HG03439 (cell line): ENCODE measurements around the gene THSD7B.

ENCODE experiments used
- ATAC-seq: cut with Tn5 transposase; IDR thresholded peaks from one replicate; pipeline ENCODE4 v1.9.1; 2021; ENCODE audit warnings: mild to moderate bottlenecking, moderate library complexity; ENCODE audit not compliant: unreplicated experiment

THSD7B gene

DNA sequence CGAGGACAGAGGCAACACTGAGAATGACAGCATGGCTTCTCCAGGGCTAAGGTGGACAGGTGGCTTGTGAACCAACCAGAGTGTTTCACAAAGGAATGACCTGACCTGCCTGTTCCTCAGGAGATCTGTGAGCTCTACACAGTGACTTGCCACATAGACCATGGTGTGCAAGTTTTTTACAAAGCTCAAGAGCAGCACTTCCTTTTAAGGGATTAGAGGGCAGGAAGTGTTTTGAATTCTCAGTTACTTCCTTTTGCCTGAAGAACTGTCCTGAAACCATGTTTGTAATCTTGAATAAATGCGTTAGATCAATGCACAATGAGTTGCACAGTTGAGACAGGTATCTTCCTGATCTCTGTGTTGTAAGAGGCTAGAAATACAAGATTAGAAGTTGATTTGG lies 421.9 kb downstream of the THSD7B start:
- ATAC-seq: no peak

DNA sequence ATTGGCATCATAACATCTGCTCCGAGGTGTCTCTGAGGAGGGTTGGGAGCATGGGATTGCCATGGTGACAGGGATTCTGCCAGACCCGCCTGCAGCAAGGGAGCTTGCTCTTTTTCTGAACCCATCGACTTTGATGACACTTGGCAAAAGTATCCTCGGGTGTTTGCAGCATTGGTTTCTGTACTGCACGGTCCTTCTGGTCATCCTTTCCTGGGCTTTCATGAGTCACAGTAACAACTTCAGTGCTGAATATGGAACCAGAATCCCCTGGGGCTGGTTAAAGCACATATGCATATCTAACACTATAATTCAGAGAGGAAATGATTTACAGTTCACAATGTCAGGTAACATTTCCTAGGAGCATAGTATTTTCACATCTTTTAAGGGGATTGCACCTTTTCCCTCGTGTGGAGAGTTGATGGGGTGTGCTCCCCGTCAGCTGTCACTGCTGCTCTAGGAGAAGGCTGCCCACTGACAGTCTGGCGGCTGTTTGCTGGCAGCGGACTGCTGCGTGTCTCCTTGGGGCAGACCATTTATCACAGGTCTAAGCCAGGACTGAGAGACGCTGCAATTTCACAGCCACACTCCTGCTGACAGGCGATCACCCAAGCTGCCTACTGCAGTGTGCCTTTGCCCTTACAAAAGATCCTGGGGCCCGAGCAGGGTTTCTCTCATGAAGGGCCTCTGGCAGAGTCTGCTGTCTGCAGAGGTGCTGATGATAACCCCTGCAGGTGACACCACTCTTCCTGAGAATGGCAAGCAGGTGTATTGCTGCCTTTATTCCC lies 425.3 kb downstream of the THSD7B start:
- no peak for ATAC-seq

DNA sequence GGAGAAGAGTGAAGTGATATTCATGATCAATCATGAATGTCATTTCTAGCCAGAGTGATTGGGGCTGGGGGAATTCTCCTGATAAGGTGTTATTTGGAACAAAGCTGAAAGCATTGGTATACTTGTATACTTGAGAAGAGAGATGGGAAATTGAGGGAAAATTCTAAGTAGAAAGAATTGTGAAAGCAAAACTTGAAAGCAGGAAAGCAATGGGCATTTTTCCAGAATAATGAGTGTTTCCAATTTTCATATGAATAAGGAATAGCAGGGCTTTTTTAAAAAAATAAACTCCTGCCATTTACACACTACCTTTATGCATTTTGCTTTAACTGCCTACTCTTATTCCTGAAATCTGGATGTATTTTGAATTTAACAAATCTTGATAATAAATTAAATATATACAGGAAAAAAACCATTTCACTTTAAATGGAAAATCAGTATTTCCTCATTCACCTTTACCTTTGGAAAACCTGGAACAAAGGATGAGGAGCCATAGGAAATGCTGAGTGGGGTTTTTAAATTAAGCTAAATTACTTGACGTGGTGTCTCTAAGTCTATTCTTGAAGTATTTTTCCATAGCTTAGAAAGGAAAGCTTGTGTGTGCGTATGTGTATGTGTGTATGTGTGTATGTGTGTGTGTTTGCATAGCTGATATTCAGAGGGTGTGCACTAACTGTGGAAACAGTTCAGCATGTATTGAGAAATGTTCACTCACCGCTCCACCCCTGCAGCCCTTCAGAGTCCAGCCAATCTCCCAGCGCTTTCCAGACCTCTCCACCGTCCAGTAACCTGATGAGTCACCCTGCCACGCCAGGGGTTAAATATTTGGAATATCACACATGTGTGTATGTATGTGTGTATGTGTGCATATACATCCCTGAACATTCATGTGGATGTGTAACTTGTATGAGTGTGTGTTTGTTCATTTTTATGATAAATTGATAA lies 427.3 kb downstream of the THSD7B start:
- no peak for ATAC-seq

DNA sequence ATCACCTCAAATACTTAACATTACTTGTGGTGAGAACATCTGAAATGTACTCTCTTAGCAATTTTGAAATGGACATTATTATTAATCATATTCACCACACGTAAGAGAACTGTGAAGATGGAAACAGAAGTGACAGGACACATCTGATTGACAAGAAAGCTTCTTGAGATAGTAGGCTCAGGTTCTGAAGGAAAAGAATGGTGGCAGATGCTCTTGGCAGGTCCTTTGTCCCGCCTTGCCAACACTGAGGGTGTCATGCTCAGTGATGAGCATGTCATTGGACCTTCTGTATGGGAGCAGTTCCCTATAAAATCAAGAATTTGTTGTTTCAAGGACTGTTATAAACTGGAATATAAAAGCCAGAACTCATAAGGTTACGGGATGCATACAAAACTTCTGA lies 428.1 kb downstream of the THSD7B start:
- ATAC-seq: no peak

DNA sequence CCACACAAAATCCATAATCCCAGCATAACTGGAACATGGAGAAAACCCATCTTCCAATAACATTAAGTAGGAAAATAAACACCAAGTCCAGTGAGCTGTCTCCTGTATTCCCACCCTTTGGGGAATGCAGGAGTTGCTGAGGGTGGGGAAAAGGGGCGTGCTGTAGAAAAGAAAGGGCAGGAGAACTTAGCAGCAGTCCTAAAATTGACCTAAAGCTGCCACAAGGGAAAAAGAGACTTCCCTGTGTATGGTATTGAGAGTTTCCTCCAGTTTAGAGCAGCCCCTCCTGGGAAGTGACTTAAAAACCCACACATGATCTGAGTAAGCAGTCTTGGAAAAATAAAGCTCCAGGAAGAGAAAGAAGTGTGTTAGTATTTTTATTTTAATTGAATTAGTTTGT lies 428.8 kb downstream of the THSD7B start:
- ATAC-seq: no peak

DNA sequence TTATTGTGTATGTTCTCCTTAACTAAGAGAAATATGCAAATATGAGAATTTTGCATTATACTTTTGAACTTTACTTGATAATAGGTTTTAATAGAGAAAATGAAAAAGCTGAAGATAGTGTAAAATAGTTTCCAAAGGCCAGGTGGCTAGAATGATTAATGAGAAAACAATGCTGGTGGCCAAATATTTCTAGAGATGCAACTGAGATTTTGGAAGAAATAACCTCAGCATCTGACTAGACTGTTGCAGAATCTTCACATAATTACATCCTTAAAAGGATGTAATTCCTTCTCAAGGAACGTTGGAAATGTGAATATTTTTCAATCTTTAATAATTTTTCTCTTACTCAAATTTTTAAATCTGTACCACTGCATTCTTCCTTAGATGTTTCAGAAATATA lies 434.4 kb downstream of the THSD7B start:
- no peak for ATAC-seq

DNA sequence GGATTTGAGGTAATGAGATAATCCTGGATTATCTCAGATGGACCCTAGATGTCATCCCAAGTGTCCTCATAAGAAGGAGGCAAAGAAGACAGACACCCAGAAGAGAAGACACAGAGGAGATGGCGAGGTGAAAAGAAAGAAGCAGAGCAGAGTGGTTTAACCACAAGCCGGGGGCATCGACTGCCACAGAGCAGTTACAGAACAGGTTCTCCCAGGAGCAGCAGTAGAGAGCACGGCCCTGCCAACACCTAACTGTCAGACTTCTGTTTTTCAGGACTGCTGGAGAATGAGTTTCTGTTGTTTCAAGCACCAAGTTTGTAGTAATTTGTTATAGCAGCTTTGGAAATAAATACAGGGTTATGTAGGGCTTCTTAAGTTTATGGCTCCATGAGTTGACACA lies 437.0 kb downstream of the THSD7B start:
- ATAC-seq: no peak

DNA sequence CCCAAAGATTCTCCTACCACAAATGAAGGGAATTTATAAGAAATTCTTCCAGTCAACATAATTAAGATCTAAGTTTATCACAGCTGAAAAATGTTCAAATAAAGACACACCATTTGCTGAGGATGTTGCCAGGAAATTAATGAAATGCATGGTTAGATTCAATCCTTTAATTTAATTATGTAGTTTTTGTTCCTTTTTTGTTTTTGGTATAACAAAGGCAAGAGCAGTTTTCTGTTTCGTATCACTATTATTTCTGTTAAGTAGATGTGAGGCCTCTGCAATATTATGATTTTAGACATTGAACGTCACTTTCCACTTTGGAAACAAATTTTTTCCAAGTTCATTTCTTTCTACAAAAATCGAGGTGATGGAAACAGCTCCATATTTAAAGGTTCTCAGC lies 440.0 kb downstream of the THSD7B start:
- no peak for ATAC-seq

DNA sequence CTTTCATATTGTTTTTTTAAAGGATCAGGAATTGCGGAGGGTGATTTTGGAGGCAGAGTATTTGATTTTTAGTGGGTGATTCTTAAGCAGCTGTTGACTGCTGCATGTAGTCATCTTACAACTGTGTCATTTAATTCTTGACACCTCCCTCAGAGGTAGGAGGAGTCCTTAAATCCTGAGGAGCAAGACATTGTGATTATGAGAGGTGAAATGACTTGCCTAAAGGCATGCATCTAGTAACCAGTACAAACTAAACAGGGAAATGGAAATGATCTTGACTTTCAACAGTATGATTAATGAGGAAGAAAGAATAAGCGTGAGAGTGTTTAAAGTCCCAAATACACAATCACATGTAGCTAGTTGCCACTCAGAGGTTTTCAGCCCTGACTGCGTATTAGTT lies 440.7 kb downstream of the THSD7B start:
- no peak for ATAC-seq

DNA sequence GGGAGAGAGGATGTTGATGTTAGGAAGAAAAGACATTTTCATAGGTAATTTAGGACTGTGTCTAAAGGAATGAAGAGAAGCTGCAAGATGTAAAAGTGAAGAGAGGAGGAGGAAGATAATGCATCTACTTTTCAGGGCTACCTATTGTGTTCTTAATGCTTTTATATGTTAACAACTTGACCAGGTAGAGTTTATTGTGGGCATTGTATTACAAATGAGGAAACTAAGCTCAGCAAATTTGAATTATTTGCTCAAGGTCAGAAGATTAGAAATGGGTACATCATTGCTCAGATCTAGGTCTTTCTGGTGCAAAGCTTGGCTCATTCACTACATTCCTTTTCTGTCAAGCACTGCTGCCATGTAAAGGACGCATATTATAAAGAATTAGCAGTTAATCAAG lies 441.7 kb downstream of the THSD7B start:
- no peak for ATAC-seq

DNA sequence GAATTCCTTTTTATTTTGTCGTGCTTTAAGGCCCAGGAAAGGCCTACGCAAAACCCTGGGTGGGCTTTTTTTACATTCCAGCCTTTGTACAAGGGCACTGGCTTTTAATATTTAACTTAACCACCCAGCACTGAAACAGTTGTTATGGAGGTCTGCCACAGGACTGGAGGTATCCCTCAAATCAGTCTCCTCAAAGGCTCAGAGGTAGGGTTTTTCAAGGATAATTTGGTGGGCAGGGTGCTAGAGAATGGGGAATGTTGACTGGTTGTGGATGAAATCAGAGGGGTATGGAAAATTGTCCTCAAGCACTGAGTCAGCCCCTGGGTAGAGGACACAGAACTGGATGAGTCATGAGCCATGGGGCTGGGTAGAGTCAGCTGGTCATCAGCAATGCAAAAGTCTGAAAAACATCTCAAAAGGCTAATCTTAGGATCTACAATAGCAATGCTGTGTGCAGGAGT lies 443.1 kb downstream of the THSD7B start:
- no peak for ATAC-seq

DNA sequence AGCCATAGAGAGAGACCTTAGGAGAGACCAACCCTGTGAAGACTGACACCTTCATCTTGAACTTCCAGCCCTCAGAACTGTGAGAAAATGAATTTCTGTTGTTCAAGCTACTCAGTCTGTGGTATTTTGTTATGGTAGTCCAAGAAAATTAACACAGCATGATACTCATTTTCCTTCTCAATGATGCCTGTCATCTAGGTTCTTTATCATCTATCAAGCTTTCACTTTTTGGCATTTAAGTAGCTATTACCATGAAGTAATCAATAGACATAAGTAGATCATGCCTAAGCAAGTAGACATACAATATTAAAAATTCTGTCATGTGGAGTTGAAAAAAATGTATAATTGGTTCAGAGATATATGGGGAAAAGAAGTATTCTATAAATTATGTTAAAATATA lies 444.7 kb downstream of the THSD7B start:
- no peak for ATAC-seq

DNA sequence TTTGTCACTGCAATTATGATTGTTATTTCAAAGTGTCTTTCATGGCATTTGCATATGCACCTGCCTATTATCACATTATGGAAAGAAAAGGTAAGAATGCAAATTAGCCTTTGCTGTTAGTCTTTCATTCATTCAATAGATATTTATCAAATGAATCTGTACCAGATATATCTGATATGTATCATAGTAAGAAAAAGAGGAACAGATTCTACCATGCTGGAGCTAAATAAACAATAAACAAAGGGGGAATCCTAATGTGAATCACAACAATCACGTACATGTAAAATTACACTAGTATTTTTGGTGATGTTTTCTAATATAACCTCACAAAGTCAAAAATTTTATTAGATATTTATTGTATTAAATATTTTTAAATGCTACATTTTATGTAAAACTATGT lies 446.4 kb downstream of the THSD7B start:
- ATAC-seq: no peak

DNA sequence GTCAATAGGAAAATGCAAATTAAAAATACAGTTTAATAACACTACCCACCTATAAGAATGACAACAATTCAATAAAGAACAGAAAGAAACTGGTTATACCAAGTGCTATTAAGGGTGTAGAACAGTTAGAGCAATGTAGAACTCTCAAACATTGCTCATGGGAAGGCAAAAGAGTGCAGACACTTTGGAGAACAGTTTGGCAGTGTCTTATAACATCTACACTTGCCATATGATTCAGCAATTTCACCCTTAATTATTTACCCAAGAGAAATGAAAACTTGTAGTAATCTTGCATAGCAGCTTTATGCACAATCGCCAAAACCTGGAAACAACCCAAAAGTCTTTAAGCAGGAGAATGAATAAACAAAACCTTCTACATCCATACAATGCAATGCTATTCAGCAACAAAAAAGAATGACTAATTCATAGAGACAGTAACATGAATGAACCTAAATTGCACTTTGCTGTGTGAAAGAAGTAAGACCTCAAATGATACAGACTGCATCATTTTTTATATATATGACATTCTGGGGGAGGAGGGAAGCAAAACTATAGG lies 455.2 kb downstream of the THSD7B start:
- no peak for ATAC-seq

DNA sequence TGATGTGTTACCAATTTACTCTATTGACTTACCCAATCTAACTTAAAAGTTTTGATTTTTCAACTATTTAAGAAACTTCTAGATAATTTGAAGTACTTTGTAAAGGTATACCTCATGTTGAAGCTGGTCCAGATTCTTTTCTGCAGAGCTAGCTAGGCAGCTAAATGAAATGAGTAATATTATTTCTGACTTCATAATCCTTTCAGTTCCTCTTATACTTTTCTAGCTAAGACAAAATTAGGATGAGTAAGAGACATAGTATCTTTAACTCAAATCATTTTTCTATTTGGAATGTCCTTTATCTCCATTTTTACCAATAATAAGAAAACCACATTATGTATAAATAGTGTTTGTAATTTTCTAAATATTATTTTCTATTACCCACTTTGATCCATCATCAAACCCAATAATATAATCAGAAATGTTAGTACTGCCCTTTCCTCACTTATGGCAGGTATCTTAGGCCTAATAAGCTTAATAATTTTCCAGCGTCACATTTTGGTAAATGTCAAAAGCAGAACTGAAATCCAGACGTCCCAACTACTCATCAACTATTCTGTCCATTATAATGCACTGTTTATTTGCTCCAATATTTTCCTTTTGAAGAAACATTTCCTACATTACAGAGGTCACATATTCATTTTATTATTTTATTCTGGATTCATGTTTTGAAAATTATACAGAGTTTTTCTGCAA lies 456.6 kb downstream of the THSD7B start:
- no peak for ATAC-seq

DNA sequence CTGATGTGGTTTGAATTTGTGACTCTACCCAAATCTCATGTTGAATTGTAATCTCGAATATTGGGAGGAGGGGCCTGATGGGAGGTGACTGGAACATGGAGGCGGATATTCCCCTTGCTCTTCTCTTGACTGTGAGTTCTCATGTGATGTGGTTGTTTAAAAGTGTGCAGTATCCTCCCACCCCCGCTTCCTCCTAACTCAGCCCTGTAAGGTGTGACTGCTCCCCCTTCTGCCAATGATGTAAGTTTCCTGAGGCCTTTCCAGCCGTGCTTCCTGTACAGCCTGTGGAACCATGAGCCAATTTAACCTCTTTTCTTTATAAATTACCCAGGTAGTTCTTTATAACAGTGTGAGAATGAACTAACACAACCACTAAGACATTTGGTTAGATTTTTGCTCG lies 458.4 kb downstream of the THSD7B start:
- no peak for ATAC-seq

DNA sequence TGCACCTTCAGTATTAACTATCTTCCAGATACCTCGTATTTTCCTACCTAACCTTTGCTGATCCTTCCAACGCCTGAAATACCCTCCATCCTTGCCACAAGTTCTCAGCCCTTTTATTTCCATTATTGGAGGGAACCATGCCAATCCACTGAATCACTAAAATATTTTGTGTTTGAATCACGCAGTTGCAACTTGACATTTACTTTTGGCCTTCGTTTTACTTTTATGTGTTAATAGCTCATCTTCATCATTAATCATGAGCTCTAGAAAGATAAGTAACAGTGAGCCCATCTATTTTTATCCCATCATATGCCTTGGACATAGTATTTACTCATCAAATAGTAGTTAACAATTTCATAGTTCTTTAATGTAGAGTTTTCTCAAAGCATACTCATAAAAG lies 463.2 kb downstream of the THSD7B start:
- no peak for ATAC-seq

DNA sequence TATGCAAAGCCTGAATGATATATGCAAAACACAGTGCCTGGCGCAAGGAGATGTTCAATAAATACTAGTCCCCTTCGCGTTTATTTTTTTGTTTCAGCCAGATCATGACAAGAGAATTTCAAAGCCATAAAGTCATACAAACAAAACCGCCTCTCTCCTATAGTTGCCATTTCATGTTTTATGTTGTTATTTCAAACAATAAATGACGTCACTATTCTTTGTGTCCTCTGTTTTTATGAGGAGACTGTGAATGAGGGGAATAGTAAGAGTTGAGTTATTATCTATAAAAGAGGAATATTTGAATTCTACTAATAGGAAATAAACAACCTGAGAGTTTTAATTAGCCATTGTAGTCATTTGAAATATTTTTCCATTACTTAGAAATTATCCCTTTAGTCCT lies 464.5 kb downstream of the THSD7B start:
- ATAC-seq: no peak

DNA sequence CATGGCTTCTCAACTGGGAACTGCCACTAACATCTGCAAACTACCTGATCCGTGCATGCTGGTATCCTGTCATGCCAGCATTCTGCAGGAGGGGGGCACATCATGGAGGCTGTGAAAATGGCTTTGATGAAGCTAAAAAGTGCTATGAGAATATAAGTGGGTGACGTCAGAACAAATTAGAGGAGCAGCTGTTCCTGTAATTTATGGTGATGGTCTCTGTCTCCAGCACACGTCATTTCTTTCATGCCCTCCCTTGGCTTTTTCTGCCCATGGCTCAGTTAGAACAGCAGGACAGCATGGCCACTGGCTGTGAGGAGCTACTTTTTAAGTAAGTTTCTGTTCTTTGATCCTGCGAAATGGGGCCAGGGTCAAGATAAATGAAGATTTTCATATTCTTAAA lies 466.3 kb downstream of the THSD7B start:
- no peak for ATAC-seq

DNA sequence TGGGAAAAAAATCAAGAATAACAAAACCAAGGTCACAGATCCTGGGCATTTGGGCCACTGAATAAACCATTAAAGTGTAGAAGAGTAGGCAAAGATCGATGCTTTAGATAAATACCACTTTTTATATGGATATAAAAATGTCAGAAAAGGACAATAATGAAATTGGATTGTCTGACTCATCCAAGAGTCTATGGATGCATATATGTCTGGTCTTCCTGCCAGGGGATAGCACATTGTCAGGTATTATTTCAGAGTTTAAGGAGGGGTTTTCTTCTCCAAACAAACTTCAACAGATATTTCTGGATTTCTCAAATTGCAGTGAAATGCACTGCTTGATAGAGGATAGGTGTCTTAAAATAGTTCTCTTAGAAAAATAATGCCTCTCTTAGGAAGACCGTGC lies 466.7 kb downstream of the THSD7B start:
- ATAC-seq: no peak

DNA sequence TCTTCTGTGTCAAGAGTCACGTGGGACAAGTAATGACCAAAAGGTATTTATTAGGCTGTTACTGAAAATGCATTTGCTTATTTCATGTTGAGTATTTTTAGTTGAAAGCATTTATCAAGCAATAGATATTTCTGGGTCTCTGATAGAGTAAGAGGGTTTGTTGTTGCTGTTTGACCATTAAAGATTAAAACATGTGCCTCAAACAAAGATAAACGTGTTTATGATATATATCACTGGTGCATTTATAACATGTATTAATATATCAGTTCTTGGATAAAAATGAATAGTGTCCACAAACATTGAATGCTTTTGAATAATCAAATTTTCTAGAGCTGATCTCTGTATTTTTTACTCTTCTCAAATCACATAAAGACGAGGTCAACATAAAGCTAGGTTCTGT lies 467.7 kb downstream of the THSD7B start:
- no peak for ATAC-seq
